Posterior vena cava (tissue), 2 donors: ENCODE results near the gene PWP1. TPM values are rescaled to one million over a fixed set of nuclear protein-coding genes. Genes with fewer than 3 reads are reported as not detected.
"Not testable (repeated sequence)": the region's sequence is repeated elsewhere in the genome, so short reads cannot be mapped to it uniquely, and the experiment has no call there.

Experiments used
- DNase-seq: peaks from one replicate; pipeline ENCODE4 v3.0.0-alpha.2; 2020; ENCODE audit warnings: low spot score
- intact Hi-C, 2 donors: fragments of 100-400 bp; cut with DNase I; formaldehyde crosslinking; loops; one replicate each; pipeline versions ENCODE4 v1.14.1 to v1.14.2; 2022 to 2023
- total RNA-seq, 2 donors: library from RNA; stranded (reverse); fragmentation: NEBNext Ultra II Directional; extraction: Animal tissue kit (Norgen Biotek cat#: 25700); gene quantifications; one replicate each; pipeline ENCODE4 v1.2.1, GENCODE V29; 2021
- donor health status: DM: yes; HTN: yes; CAD: no.
- donor health status: DM: yes; HTN: yes; CAD: no.

PWP1 gene
- total RNA-seq, 2 donors from 2014 or later, result 24.6 to 32.5 TPM

GRCh38 chr12:107727742-107728141 lies 42.1 kb downstream of the PWP1 start:
- DNase-seq, intact Hi-C loops: not testable (repeated sequence)

- intact Hi-C loops, result loop anchor here in 1 of 2 donors (10.0 kb wide), 1 partner anchor 984 kb away; no protein-coding TSS in a partner anchor
- DNase-seq, result no peak
Measured at GRCh38 chr12:107730618-107731341, 45.2 kb downstream of the PWP1 start.

- intact Hi-C loops, result loop anchor here in 1 of 2 donors (10.0 kb wide), 1 partner anchor 983 kb away; no protein-coding TSS in a partner anchor
- no peak for DNase-seq
Measured at GRCh38 chr12:107731366-107731765, 45.8 kb downstream of the PWP1 start.

- intact Hi-C loops, result loop anchor here in 1 of 2 donors (10.0 kb wide), 1 partner anchor 982 kb away; no protein-coding TSS in a partner anchor
- no peak for DNase-seq
Measured at GRCh38 chr12:107732365-107732764, 46.8 kb downstream of the PWP1 start.

- intact Hi-C loops, result loop anchor here in 1 of 2 donors (10.0 kb wide), 1 partner anchor 981 kb away; no protein-coding TSS in a partner anchor
Measured at GRCh38 chr12:107734139-107734538, 48.5 kb downstream of the PWP1 start.

GRCh38 chr12:107735763-107736162 lies 50.2 kb downstream of the PWP1 start:
- no peak for DNase-seq
- intact Hi-C loops, result loop anchor here in 1 of 2 donors (10.0 kb wide), 1 partner anchor 979 kb away; no protein-coding TSS in a partner anchor

More at GRCh38 chr12:107734139-107734538, 48.5 kb downstream of the PWP1 start:
- DNase-seq, result no peak

GRCh38 chr12:107736914-107737313 lies 51.3 kb downstream of the PWP1 start:
- no peak for DNase-seq
- intact Hi-C loops, result loop anchor here in 1 of 2 donors (10.0 kb wide), 1 partner anchor 978 kb away; no protein-coding TSS in a partner anchor

GRCh38 chr12:107748472-107748871 lies 62.9 kb downstream of the PWP1 start:
- DNase-seq, result no peak
- intact Hi-C loops, result no loop called here

- no peak for DNase-seq
Measured at GRCh38 chr12:107749083-107749482, 63.5 kb downstream of the PWP1 start.

GRCh38 chr12:107759410-107759809 lies 73.8 kb downstream of the PWP1 start:
- no peak for DNase-seq
- intact Hi-C loops, result no loop called here

More at GRCh38 chr12:107749083-107749482, 63.5 kb downstream of the PWP1 start:
- intact Hi-C loops, result no loop called here

GRCh38 chr12:107760207-107760808 lies 74.7 kb downstream of the PWP1 start:
- intact Hi-C loops, result no loop called here
- DNase-seq, result no peak

GRCh38 chr12:107760809-107761501 lies 75.4 kb downstream of the PWP1 start, which contains the start of gene PRDM4:
Gene PRDM4 (minus strand): TSS chr12:107761137. CDS start chr12:107760515, 622 bp downstream.
- peak; percentile 98 for DNase-seq
- intact Hi-C loops, result no loop called here

- DNase-seq, result no peak
Measured at GRCh38 chr12:107761502-107761904, 75.9 kb downstream of the PWP1 start.

More at GRCh38 chr12:107761502-107761904, 75.9 kb downstream of the PWP1 start:
- intact Hi-C loops, result no loop called here

Other genes starting within 250 kb of the PWP1 start
- 10 to 100 TPM; 20.7 to 21.4 TPM for gene PRDM4, start 75.3 kb downstream of the PWP1 start, total RNA-seq
- gene ASCL4, start 88.9 kb downstream of the PWP1 start, total RNA-seq, result not detected